ENCODE data around the gene TSSC4. TPM values are rescaled to one million over a fixed set of nuclear protein-coding genes. Genes with fewer than 3 reads are reported as not detected.
A peak's percentile ranks its signal among the peaks of the same experiment; 100 is the strongest.
"Not testable (repeated sequence)": the region's sequence is repeated elsewhere in the genome, so short reads cannot be mapped to it uniquely, and the experiment has no call there.

The TSSC4 gene
- total RNA-seq, 1 donor from 2014 or later = 70.0 TPM

- no peaks in the 10 kb centered on the region for H3K4me1 Mint-ChIP-seq (ENCODE audit: low read depth, unreplicated experiment)
- Histone ChIP-seq H4K20me1 (ENCODE audit: insufficient read depth, low read length) (no peaks in the 10 kb centered on the region), H3K27ac (ENCODE audit: low read depth, low read length) (no peak overlapping the region), H3K4me3 (ENCODE audit: insufficient read depth, low read depth, low read length) (no peak overlapping the region), H3K27me3 (ENCODE audit: insufficient read depth, low read length) (no peaks in the 10 kb centered on the region), H3K9me3 (ENCODE audit: insufficient read depth, low read depth, low read length) (no peaks in the 10 kb centered on the region), H3K4me2 (ENCODE audit: low read length) (no peak overlapping the region), H2AFZ (ENCODE audit: low read depth, low read length) (no peak overlapping the region), H3K79me2 (ENCODE audit: insufficient read depth, low read length) (no peaks in the 10 kb centered on the region), H3K9ac (ENCODE audit: low read length) (no peak overlapping the region), H3K4me1 (ENCODE audit: insufficient read depth, low read length) (peaks cover 4% of the 10 kb centered on the region), H3K36me3 (ENCODE audit: insufficient read depth, low read length) (no peaks in the 10 kb centered on the region)
- peaks cover 20% of the 10 kb centered on the region for H3K36me3 Mint-ChIP-seq (ENCODE audit: low read depth, unreplicated experiment)
- H3K9me3 Mint-ChIP-seq (ENCODE audit: unreplicated experiment) = peaks cover 8% of the 10 kb centered on the region
- H3K27me3 Mint-ChIP-seq (ENCODE audit: low read depth, unreplicated experiment) = peaks cover 31% of the 10 kb centered on the region
- no peak overlapping the region for H3K4me3 Mint-ChIP-seq (ENCODE audit: unreplicated experiment)
- TF ChIP-seq EZH2 (IDR thresholded peaks at IDR 0.05; ENCODE audit: insufficient read depth, low read length) (no peak), CTCF (IDR thresholded peaks at IDR 0.05; ENCODE audit: insufficient read depth, low read depth, low read length) (no peak)
- FAIRE-seq = no peak
- no peak for DNase-seq (ENCODE audit: low read depth)
- H3K27ac Mint-ChIP-seq (ENCODE audit: unreplicated experiment) = no peak overlapping the region
Observed at GRCh38 chr11:2363577-2364370, 36.8 kb upstream of the TSSC4 start.

GRCh38 chr11:2364386-2364785 lies 36.2 kb upstream of the TSSC4 start:
- not testable (repeated sequence) for H3K27ac Mint-ChIP-seq (ENCODE audit: unreplicated experiment); H3K79me2 ChIP-seq (ENCODE audit: insufficient read depth, low read length); H3K4me1 Mint-ChIP-seq (ENCODE audit: low read depth, unreplicated experiment); DNase-seq (ENCODE audit: low read depth); FAIRE-seq; H3K27me3 ChIP-seq (ENCODE audit: insufficient read depth, low read length); H3K9me3 Mint-ChIP-seq (ENCODE audit: unreplicated experiment); H3K27ac ChIP-seq (ENCODE audit: low read depth, low read length); H3K4me3 ChIP-seq (ENCODE audit: insufficient read depth, low read depth, low read length); H3K9ac ChIP-seq (ENCODE audit: low read length); H3K4me3 Mint-ChIP-seq (ENCODE audit: unreplicated experiment); H3K4me1 ChIP-seq (ENCODE audit: insufficient read depth, low read length); H2AFZ ChIP-seq (ENCODE audit: low read depth, low read length); H4K20me1 ChIP-seq (ENCODE audit: insufficient read depth, low read length); H3K36me3 ChIP-seq (ENCODE audit: insufficient read depth, low read length); H3K4me2 ChIP-seq (ENCODE audit: low read length); H3K9me3 ChIP-seq (ENCODE audit: insufficient read depth, low read depth, low read length)
- Mint-ChIP-seq H3K27me3 (ENCODE audit: low read depth, unreplicated experiment) (peaks cover 27% of the 10 kb centered on the region), H3K36me3 (ENCODE audit: low read depth, unreplicated experiment) (peaks cover 20% of the 10 kb centered on the region)

GRCh38 chr11:2365571-2366210 lies 34.9 kb upstream of the TSSC4 start:
- Mint-ChIP-seq H3K27ac (ENCODE audit: unreplicated experiment) (no peak overlapping the region), H3K4me1 (ENCODE audit: low read depth, unreplicated experiment) (no peaks in the 10 kb centered on the region), H3K27me3 (ENCODE audit: low read depth, unreplicated experiment) (peaks cover 29% of the 10 kb centered on the region), H3K4me3 (ENCODE audit: unreplicated experiment) (no peak overlapping the region), H3K9me3 (ENCODE audit: unreplicated experiment) (peaks cover 6% of the 10 kb centered on the region), H3K36me3 (ENCODE audit: low read depth, unreplicated experiment) (peaks cover 24% of the 10 kb centered on the region)
- H3K9ac ChIP-seq (ENCODE audit: low read length) = no peak overlapping the region
- no peaks in the 10 kb centered on the region for H3K27me3 ChIP-seq (ENCODE audit: insufficient read depth, low read length)
- peaks cover 4% of the 10 kb centered on the region for H3K4me1 ChIP-seq (ENCODE audit: insufficient read depth, low read length)
- H3K36me3 ChIP-seq (ENCODE audit: insufficient read depth, low read length) = no peaks in the 10 kb centered on the region
- no peak overlapping the region for H3K4me3 ChIP-seq (ENCODE audit: insufficient read depth, low read depth, low read length)
- H3K79me2 ChIP-seq (ENCODE audit: insufficient read depth, low read length) = no peaks in the 10 kb centered on the region
- H3K9me3 ChIP-seq (ENCODE audit: insufficient read depth, low read depth, low read length) = no peaks in the 10 kb centered on the region
- peak overlapping the region; percentile 50 for H3K4me2 ChIP-seq (ENCODE audit: low read length)
- no peaks in the 10 kb centered on the region for H4K20me1 ChIP-seq (ENCODE audit: insufficient read depth, low read length)
- TF ChIP-seq EZH2 (IDR thresholded peaks at IDR 0.05; ENCODE audit: insufficient read depth, low read length) (no peak), CTCF (IDR thresholded peaks at IDR 0.05; ENCODE audit: insufficient read depth, low read depth, low read length) (no peak)
- FAIRE-seq (no peak), DNase-seq (ENCODE audit: low read depth) (no peak)
- H3K27ac ChIP-seq (ENCODE audit: low read depth, low read length) = no peak overlapping the region
- no peak overlapping the region for H2AFZ ChIP-seq (ENCODE audit: low read depth, low read length)
